ENCODE data around the gene RABEP1. TPM values are rescaled to one million over a fixed set of nuclear protein-coding genes. Genes with fewer than 3 reads are reported as not detected.

RABEP1 gene
- polyA plus RNA-seq, 4 donors = 53.7 to 65.6 (median 61.4) TPM

DNA sequence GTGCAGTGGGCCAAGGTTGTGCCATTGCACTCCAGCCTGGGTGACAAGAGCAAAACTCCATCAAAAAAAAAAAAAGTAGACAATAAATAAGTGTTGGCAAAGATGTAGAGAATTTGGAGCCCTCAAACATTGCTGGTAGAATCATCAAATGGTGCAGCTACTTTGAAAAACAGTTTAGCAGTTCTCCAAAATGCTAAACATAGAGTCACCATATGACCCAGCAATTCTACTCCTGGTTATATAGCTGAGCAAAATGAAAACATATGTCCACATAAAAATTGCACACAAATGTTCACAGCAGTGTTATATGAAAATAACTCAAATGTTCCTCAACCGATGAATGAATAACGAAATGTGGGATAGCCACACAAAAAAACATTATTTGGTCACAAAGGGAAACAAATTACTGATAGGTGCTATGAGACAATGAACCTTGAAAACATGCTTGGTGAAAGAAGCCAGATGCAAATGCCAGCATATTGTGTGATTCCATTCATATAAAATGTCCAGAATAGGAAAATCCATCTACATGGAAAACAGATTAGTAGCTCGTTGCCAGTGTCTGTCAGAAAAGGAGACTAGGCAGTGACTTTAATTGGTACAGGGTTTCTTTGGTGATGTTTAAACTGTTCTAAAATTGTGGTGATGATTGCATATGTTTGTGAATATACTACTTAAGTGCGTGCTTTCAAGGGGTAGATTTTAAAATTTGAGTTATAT is 12.7 kb upstream of the RABEP1 start:
- no peak for DNase-seq (ENCODE audit: low read depth in 4 of 4, low spot score in 3 of 4)

DNA sequence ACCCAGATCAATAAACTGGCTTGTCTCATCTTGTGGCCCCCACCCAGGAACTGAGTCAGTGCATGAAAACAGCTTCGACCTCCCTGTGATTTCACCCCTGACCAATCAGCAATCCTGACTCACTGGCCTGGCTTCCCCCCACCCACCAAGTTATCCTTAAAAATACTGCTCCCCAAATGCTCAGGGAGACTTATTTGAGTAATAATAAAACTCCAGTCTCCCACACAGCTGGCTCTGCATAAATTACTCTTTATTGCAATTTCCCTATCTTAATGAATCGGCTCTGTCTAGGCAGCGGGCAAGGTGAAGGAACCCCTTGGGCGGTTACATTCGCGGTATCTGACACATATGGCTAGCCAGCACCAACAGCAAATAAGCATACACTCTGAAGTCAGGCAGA is 9.8 kb upstream of the RABEP1 start:
- no peak for DNase-seq (ENCODE audit: low read depth in 4 of 4, low spot score in 3 of 4)

DNA sequence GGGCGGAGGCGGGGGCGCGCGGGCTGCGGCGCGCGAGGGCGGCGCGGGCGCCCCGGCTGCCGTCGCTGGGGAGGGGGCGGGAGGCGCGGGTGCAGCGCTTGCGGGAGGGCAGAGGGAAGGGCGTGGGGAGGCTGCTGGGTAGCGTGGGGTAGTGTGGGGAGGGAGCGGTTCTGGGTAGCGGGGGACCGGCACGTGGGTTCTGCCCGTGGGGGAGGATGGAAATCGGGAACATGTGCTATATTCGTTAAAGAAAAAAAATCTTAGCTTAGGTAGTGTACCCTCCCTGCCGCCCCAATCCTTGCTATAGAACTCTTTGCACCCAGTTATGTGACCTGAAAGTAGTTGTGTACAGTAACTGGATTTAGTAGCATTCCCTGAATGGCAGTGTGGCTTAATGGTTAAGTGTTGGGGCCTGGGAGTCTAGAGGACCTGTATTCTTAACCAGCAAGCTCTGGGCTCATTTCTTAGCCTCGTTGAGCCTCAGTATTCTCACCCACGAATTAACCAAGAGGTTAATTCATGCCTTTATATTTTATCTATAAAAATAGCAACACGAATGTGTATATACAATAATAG is 646 bp downstream of the RABEP1 start:
- peak in 1 of 4 donors; percentile 6 for DNase-seq (ENCODE audit: low read depth in 4 of 4, low spot score in 3 of 4)

DNA sequence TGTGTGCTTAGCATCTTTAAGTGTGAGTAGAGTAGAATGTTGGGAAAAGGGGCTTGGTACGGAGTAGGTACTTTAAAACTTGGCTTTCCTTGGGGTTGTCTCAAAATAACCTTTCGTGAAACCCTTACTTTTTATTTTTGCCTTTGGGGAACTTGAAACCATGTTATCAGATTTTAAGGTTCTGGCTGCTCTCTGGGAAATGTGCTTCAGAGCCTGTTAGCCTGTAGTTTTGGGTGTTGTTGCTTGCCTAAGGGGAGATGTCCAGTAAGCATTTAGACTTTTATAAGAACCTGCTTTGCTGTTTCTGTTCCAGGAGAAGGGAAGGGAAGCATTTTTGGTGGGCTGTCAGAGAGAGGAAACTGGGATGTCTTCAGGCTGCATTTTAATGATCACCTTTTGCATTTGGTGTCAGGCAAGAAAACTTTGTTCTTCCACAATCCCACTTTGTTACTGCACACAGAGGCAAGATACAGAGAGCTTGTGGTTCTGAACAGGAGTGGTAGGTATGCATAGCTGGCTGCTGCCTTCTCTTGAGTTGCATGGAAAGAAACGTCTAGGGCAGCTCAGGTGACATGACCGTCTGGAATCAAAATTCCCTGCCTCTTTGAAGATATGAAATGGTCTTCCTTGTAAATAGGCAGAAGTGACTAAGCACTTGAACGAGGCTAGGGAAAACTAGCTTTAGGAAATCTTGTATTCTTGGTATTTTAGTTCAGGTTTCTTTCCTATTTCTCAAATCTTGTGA is 1.7 kb downstream of the RABEP1 start:
- DNase-seq (ENCODE audit: low read depth in 4 of 4, low spot score in 3 of 4) = no peak

DNA sequence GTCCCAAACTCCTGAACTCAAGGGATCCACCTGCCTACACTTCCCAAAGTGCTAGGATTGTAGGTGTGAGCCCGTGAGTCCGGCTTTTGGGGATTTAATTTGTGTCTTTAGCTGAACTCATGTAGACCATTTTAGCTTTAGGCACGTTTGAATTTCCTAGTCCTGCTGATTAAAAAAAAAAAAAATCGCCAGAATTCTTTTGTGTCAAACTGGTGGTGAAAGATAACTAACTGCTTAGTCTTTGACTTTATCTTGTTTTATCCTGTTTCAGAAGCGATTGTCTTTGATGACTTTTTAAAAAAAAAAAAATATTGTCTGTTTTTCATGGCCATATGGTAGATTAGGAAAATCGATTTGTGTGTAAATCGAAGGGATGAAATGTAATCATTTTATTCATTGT is 2.6 kb downstream of the RABEP1 start:
- DNase-seq (ENCODE audit: low read depth in 4 of 4, low spot score in 3 of 4) = no peak

DNA sequence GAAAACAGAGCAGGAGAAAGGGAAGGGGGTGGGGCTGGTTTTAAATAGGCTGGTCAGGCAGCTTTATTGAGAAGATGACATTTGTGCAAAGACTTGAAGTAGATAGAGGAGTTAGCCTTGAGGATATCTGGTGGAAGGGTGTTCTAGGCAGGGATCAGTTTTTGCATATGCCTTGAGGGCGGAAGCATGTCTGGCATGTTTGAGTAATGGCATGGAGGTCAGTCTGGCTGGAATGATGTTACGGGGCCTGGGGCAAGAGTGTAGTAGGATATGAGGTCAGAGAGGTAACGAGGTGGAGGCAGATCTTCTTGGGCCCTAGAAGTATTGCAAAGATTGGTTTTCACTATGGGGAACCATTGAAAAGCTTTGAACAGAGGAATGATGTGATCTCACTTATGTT is 4.8 kb downstream of the RABEP1 start:
- DNase-seq (ENCODE audit: low read depth in 4 of 4, low spot score in 3 of 4) = no peak

DNA sequence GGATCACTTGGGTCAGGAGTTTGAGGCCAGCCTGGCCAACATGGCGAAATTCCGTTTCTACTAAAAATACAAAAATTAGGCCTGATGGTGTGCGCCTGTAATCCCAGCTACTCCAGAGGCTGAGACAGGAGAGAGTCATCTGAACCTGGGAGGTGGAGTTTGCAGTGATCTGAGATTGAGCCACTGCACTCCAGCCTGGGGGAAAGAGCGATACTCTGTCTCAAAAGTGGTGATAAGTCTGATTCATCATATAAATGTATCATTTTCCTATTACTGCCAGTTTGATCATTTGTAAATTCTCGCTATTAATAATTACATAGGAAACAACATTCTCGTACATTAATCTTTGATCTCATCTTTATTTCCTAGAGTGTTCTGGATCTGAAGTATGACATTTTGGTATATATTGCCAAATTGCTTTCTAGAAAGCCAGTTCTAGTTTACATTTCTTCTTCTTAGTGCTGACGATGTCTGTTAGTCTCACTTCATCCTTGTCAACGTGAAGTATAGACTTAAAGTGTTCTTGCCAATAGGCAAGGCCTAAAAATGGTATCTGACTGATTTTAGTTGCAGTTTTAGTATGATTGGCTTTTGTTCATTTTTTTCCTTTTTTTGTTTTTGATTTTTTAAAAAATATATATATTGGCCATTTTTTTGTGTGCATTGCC is 9.7 kb downstream of the RABEP1 start:
- no peak for DNase-seq (ENCODE audit: low read depth in 4 of 4, low spot score in 3 of 4)

DNA sequence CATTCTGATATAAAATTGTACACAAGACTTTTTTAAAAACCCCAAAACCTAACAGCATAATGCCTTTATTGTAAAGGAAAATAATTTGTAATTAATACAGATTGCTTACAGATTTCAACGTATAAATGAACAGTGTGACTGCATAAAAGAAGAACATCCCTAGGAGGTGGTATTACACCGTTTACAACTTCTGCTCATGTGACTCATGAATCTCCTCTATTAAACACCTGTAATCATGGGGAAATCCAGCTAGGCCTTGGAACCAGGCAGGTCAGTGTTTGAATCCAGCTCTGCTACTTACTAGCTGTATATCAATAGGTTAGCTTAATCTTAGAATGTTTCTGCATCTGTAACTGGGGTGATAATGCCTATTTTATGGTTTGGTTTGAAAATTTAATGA is 15.2 kb downstream of the RABEP1 start:
- DNase-seq (ENCODE audit: low read depth in 4 of 4, low spot score in 3 of 4) = no peak

DNA sequence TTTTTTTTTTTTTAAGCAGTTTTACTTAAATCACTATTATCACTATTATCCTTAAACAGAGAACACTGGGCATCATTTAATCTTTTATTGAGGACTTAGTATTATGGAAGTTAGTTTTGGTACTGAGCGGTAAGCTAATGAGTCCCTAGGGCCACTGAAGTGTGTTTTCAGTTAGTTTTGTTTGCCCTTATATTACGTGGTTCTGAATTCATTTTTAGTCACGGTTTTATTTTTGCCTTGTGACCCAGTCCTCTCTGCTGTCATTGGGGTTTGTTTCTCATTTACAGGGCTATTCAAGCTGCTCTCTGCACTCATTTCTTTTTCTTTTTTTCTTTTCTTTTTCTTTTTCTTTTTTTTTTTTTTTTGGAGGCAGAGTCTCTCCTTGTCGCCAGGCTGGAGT is 17.3 kb downstream of the RABEP1 start:
- no peak for DNase-seq (ENCODE audit: low read depth in 4 of 4, low spot score in 3 of 4)

DNA sequence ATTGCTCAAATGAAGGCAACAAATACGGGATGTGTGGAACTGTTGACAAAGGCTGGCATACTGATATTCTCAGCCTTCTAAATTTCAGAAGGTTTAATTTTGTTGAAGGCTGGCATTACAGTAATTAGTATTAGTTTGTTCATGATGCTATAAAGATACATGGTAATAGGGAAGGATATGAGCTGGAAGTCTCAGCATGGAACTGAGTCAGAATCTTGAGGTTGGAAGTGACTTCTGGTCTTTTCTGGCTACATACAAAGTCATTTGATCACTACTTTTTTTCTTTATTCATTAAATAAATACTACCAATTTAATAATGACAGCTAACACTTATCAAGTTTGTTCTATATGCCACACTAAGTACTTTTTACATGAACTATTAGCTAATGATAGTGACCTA is 22.6 kb downstream of the RABEP1 start:
- DNase-seq (ENCODE audit: low read depth in 4 of 4, low spot score in 3 of 4) = no peak

DNA sequence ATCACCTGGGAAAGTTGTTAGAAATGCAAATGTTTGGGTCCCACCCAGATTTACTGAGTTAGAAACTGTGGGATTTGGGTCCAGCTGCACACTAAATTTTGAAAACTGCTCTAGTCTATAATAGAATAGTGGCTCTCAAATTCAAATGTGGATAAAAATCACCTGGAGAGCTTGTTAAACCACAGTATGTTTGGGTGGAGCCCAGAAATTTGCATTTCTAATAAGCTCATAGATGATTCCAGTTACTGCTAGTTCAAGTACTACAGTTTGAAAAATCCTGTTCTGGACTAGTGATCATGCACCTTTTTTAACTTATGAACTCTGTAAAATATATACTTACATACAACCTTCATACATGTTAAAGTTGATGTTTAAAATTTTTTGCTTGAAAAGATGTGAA is 27.8 kb downstream of the RABEP1 start:
- no peak for DNase-seq (ENCODE audit: low read depth in 4 of 4, low spot score in 3 of 4)

DNA sequence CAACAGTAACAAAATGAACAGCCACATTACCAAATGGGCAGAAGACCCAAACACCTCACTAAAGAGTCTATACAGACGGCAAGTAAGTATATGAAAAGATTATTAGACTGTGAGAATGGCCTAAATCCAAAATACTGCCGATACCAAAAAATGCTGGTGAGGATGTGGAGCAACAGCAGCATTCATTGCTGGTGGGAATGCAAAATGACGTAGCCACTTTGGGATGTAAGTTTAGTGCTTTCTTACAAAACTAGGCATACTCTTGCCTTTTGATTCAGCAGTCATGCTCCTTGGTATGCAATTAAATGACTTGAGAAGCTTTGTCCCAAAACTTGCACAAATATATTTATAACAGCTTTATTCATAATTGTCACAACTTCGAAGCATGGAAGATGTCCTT is 43.8 kb downstream of the RABEP1 start:
- no peak for DNase-seq (ENCODE audit: low read depth in 4 of 4, low spot score in 3 of 4)

DNA sequence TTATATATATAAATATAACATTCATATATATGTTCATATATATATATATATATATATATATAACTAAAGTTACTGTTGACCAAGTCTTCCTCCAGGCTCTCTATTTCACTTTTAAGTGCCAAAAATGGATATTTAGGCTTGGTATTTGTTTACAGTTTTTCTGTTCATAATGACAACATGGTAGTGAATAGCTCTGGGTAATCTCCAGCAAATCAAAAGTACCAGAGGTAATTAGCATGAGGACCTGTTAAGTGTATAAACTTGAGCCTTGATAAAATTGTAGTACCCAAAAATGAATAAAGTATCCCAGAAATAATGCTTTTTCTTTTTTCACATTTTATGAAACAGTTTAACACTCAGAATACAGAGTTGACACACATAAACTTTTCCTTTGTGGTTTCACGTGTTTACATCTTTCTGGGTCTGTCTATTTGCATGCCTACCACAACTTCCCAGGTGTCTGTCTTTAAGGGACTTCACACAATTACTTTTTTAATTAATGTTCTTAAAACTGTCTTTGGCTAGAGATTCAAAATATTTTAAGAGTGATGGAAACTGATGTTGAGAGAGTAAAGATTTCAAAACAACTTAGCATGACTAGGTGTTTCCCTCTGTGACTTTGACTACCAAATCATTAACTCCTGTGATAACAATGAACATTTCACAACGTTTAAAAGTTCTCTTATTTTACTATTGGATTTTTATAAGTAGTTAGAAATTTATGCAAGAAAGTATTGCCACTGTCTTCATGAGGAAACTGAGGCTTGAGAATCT is 47.9 kb downstream of the RABEP1 start:
- no peak for DNase-seq (ENCODE audit: low read depth in 4 of 4, low spot score in 3 of 4)

DNA sequence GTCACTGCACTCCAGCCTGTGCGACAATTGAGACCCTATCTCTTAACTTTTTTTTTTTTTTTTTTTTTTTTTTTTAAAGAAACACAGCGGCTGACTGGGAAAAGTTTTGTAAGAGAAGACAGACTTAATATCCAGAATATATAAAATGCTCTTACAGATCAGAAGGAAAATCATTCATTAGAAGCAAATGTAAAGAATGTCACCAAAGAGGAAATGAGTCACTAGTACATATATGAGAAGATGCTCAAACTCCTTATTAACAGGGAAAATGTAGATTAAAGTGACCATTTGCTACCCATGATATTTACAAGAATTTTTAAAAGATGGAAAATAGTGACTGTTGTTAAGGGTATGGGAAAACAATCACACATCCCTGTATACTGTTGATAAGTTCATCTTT is 48.9 kb downstream of the RABEP1 start:
- no peak for DNase-seq (ENCODE audit: low read depth in 4 of 4, low spot score in 3 of 4)

DNA sequence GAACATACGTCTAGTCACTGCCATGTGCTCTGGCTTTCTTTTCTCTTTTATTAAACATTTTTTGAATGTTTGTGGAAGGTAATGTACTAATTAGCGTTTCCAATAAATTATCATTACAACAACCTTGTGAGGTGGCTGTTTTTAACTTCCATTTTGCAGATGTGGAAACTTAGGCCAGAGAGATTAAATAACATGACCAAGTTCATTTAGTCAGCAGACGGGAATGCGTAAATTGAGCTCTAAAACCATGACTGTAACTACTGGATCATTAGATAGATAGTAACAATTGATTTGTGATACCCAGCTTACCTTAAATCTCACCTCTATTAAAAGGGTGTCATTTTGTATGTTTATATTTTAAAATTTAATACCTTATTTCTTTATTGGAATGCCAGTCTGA is 49.4 kb downstream of the RABEP1 start:
- no peak for DNase-seq (ENCODE audit: low read depth in 4 of 4, low spot score in 3 of 4)

DNA sequence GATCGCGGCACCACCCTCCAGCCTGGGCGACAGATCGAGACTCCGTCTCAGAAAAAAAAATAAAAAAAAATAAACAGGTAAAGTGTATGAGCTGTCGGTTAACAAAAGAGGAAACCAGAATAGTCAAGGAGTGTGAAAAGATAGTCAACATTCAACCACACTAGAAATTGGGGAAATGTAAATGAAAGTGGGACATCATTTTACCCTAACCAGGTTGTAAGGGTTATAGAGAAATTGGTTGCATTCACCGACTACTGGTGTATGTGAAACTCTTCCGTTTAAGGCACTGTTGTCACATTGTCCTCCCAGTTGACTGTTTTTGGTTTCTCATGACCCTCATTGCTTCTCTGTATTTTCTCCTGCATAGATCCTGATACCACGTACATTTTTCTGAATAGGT is 62.8 kb downstream of the RABEP1 start:
- DNase-seq (ENCODE audit: low read depth in 4 of 4, low spot score in 3 of 4) = no peak

DNA sequence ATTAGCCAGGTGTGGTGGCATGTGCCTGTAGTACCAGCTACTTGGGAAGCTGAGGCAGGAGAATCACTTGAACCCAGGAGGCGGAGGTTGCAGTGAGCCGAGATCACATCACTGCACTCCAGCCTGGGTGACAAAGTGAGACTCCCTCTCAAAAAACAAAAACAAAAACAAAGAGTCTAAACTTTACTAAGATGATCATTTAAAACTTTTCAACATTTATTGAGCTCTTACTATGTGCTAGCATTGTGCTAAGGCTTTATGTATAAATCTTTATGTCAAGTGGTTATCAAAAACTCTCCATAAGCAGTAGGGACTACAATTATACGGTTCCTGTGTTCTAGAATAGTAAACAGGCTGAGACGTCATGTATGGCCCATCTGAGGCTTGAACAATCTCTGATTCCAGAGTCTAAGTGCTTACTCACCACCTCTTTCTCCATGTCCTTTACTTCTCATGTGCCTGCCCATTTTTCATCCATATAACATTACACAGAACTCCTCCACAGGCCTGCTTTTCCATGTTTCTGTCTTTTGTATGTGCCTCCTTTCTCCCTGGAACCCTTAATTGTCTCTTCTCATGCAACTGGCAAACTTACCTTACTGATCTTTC is 70.7 kb downstream of the RABEP1 start:
- no peak for DNase-seq (ENCODE audit: low read depth in 4 of 4, low spot score in 3 of 4)

DNA sequence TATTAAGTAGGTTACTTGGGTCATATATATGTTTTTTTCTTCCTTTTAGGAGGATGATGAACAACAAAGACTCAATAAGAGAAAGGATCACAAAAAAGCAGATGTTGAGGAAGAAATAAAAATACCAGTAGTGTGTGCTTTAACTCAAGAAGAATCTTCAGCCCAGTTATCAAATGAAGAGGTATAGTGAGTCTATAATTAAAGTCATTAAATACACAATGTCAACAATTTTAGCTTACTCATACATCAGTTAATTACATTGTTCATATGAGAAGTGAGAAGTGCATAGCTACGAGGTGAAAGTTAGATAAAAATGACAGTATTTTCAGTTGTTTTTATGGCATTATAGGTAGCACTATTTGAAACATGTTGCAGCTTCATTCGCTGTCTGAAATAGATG is 72.2 kb downstream of the RABEP1 start:
- no peak for DNase-seq (ENCODE audit: low read depth in 4 of 4, low spot score in 3 of 4)

DNA sequence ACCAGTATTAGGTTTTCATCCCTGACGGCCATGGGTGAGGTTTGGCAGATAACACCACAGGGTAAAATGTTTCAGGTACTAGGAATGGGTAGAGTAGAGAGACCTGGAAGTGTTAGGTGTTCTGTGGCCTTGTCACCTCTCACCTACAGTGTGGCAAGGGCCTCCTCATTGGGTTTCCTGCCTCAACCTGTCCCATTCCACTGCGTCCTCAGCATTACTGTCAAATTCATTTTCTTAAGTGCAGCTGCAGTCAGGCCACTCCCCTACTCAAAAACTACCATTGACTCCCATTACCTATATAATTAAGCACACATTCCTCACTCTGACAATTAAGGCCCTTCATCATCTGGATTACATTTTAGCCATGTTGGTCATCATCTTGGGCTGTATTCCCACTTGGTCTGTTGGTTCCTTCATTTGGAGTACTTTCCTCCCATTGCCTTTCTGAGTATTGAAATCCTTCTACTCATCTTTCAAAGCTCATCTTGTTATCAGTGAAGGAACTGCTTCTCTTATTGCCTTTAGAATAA is 72.9 kb downstream of the RABEP1 start:
- DNase-seq (ENCODE audit: low read depth in 4 of 4, low spot score in 3 of 4) = no peak

Measured in right renal pelvis (tissue), 4 donors.